OCI-LY3 (cell line): ENCODE results near the gene MMP28.

ENCODE experiments used
- CTCF ChIP-seq: fragments of 200-600, 300-600 bp; sonication (generic); IDR thresholded peaks from 2 replicates; pipeline ENCODE4 v1.5.1; 2014; ENCODE audit warnings: antibody characterized with exemption, low read length, low read depth
- EZH2phosphoT487 ChIP-seq: fragments of 200-600 bp; shearing (Covaris generic); IDR thresholded peaks from 2 replicates; pipeline ENCODE4 v1.6.1; 2018; ENCODE audit warnings: antibody characterized with exemption, mixed run types, low read depth

- TF ChIP-seq CTCF (no peak), EZH2phosphoT487 (no peak)
Observed at GRCh38 chr17:35784895-35785294, 10.5 kb downstream of the MMP28 start.
